PFSK-1 (cell line): ENCODE measurements around the gene ADRM1.

Source experiments
- FOXP2 ChIP-seq: optimal IDR thresholded peaks from 2 replicates; pipeline ENCODE3; 2011; ENCODE audit warnings: borderline replicate concordance, control low read depth, inconsistent platforms; ENCODE audit not compliant: insufficient read depth; ENCODE audit errors: extremely low read length, extremely low read depth
- POLR2AphosphoS5 ChIP-seq: IDR thresholded peaks from 2 replicates; pipeline ENCODE4 v1.6.1; 2012; ENCODE audit warnings: low read depth, mild to moderate bottlenecking, control low read depth, low read length, moderate library complexity
- REST ChIP-seq, 2 experiments: IDR thresholded peaks; 2 replicates each; pipeline versions ENCODE4 v1.6.1 to v1.8.0; 2011 to 2012; ENCODE audit warnings: low read depth in 2 of 2, low read length in 2 of 2, control low read depth in 1 of 2, inconsistent platforms in 1 of 2, mild to moderate bottlenecking in 1 of 2, moderate library complexity in 1 of 2; ENCODE audit not compliant: insufficient read depth in 1 of 2
- SIN3A ChIP-seq: IDR thresholded peaks from 2 replicates; pipeline ENCODE4 v1.6.1; 2012; ENCODE audit warnings: mild to moderate bottlenecking, low read length, moderate library complexity, borderline replicate concordance; ENCODE audit not compliant: insufficient read depth
- TAF1 ChIP-seq: IDR thresholded peaks from 2 replicates; pipeline ENCODE4 v1.6.1; 2012; ENCODE audit warnings: low read length, control low read depth, borderline replicate concordance; ENCODE audit not compliant: insufficient read depth

GRCh38 chr20:62332421-62332820, 29.6 kb downstream of the ADRM1 start:
- no peak for TF ChIP-seq TAF1
- no peak for TF ChIP-seq SIN3A
- no peak for TF ChIP-seq POLR2AphosphoS5
- no peak for TF ChIP-seq FOXP2
- TF ChIP-seq REST (IDR thresholded peaks at IDR 0.05; ENCODE audit: insufficient read depth in 1 of 2, low read depth in 2 of 2, low read length in 2 of 2), result no peak
